ENCODE results near the gene P2RY4. TPM values are rescaled to one million over a fixed set of nuclear protein-coding genes. Genes with fewer than 3 reads are reported as not detected.
A peak's percentile ranks its signal among the peaks of the same experiment; 100 is the strongest.
"Not testable (repeated sequence)": the region's sequence is repeated elsewhere in the genome, so short reads cannot be mapped to it uniquely, and the experiment has no call there.

P2RY4 gene
- total RNA-seq = under 1 TPM; 0.55 to 0.75 TPM
- polyA plus RNA-seq = not detected
- 0 to 0.43 (median 0) reads per million in 6 experiments for total RNA-seq

GRCh38 chrX:70260104-70260503 lies at the start of gene P2RY4:
Gene P2RY4 (minus strand): TSS chrX:70260204. CDS start chrX:70259624, 580 bp downstream.
- H3K36me3 Mint-ChIP-seq = peaks cover 0 to 2% (median under 1%) of the 10 kb centered on the region in 3 donors
- no peaks in the 10 kb centered on the region for H3K27me3 Mint-ChIP-seq
- H3K4me1 Mint-ChIP-seq = no peaks in the 10 kb centered on the region
- DNase-seq (no peak), ATAC-seq (no peak)
- POLR2A ChIA-PET = no interaction called here
- no peaks in the 10 kb centered on the region for H3K9me3 Mint-ChIP-seq
- no peak within 1 kb of the TSS for H3K4me3 Mint-ChIP-seq
- no peak within 1 kb of the TSS for H3K27ac Mint-ChIP-seq

DNA sequence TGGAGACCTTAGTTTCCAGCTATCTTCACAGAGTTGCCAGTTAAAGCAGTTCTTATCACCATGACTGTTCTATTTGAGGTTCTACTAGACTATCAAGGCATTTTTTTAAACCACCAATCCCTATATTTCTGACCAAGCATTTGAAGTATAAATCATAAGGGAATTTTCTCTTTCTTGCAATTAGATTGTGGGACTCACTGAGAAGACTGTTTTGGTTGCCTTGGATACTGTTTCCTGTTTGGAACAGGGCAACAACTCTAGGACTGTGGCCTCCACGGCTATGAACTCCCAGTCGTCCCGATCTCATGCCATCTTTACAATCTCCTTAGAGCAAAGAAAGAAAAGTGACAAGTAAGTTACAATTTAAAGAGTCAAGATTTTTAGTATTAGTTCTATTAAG lies 41.7 kb upstream of the P2RY4 start:
- H3K4me1 Mint-ChIP-seq = no peaks in the 10 kb centered on the region
- no peak overlapping the region for H3K27ac Mint-ChIP-seq
- DNase-seq (no peak), ATAC-seq (no peak)
- no peak overlapping the region for H3K4me3 Mint-ChIP-seq
- no peaks in the 10 kb centered on the region for H3K36me3 Mint-ChIP-seq
- peaks cover 0 to 3% (median 0%) of the 10 kb centered on the region in 5 donors for H3K27me3 Mint-ChIP-seq
- no peaks in the 10 kb centered on the region for H3K9me3 Mint-ChIP-seq
- POLR2A ChIA-PET = no interaction called here

DNA sequence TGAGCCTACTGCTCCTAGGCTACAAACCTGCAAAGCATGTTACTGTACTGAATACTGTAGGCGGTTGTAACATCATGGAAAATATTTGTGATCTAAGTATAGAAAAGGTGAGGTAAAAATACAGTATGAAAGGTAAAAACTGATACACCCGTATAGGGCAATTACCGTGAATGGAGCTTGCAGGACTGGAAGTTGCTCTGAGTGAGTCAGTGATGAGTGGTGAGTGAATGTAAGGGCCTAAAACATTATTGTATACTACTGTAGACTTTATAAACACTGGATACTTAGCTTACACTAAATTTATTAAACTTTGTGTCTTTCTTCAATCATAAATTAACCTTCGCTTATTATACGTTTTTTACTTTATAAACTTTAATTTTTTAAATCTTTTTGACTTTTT lies 33.6 kb upstream of the P2RY4 start:
- Mint-ChIP-seq H3K36me3 (no peaks in the 10 kb centered on the region), H3K4me3 (no peak overlapping the region), H3K27me3 (no peaks in the 10 kb centered on the region), H3K9me3 (no peaks in the 10 kb centered on the region), H3K27ac (no peak overlapping the region), H3K4me1 (peaks cover 0 to 16% (median 9%) of the 10 kb centered on the region in 4 donors)
- no peak for ATAC-seq
- POLR2A ChIA-PET = no interaction called here
- DNase-seq = no peak

GRCh38 chrX:70292788-70293187 lies 32.8 kb upstream of the P2RY4 start:
- POLR2A ChIA-PET = no interaction called here
- Mint-ChIP-seq H3K4me1 (peaks cover 0 to 17% (median 9%) of the 10 kb centered on the region in 4 donors), H3K9me3 (no peaks in the 10 kb centered on the region), H3K27me3 (no peaks in the 10 kb centered on the region), H3K27ac (no peak overlapping the region), H3K36me3 (peaks cover 0 to 2% (median 0%) of the 10 kb centered on the region in 3 donors), H3K4me3 (no peak overlapping the region)
- ATAC-seq = no peak
- no peak for DNase-seq

GRCh38 chrX:70289793-70290770 lies 30.1 kb upstream of the P2RY4 start, which contains the start of the genes KIF4A and PDZD11:
Gene KIF4A (plus strand): TSS chrX:70290104. CDS start chrX:70290459, 355 bp downstream.
Gene PDZD11 (minus strand): TSS chrX:70289927. CDS start chrX:70289341, 586 bp downstream.
- Mint-ChIP-seq H3K4me3 (peak within 1 kb of the TSS; percentile 81 to 90 (median 86)), H3K27ac (peak within 1 kb of the TSS; percentile 37 to 92 (median 86)), H3K4me1 (peaks cover 0 to 17% (median 9%) of the 10 kb centered on the region in 4 donors), H3K36me3 (peaks cover 0 to 13% (median 1%) of the 10 kb centered on the region in 3 donors), H3K27me3 (no peaks in the 10 kb centered on the region), H3K9me3 (no peaks in the 10 kb centered on the region)
- ATAC-seq (peak; percentile 97 to 99), DNase-seq (peak; percentile 47 to 83 (median 62))
- POLR2A ChIA-PET = interaction anchor here (1.2 kb wide), 1 partner anchor 156 kb away, joined by 9 read pairs; the partner anchor contains the start of gene IGBP1

DNA sequence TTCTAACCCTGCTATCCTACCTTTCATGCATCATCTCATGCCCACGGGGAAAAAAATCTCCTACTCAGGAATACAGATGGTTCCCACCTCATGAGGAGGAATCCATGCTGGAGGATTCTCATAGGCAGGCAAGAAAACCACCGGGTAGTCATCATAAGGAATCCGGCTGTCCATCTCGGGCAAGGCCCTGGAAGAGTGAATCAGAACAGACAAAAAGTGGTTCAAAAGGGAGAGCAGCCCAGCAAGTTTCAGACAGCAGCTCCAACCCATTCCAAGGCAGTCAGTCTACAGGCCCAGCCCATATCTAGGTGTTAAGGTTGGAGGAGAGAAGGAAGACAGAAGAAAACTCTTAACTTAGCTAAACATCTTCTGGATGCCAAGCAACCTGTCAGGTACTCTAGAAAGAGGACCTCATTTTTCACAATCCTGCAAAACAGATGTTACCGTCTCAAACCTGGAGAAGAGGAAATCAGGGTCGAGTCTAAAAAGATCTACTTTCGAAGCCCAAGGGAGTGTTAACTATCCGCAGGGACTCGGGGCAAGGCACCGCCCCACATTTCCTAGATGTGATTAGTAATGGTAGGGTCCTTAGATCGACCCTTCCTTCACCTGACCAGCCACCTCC lies 29.3 kb upstream of the P2RY4 start:
- POLR2A ChIA-PET = interaction anchor here (1.2 kb wide), 1 partner anchor 156 kb away, joined by 9 read pairs; the partner anchor contains the start of gene IGBP1
- Mint-ChIP-seq H3K9me3 (no peaks in the 10 kb centered on the region), H3K27ac (peak overlapping the region; percentile 37 to 92 (median 83)), H3K4me1 (peaks cover 0 to 17% (median 9%) of the 10 kb centered on the region in 4 donors), H3K36me3 (peaks cover 0 to 13% (median 1%) of the 10 kb centered on the region in 3 donors), H3K27me3 (no peaks in the 10 kb centered on the region), H3K4me3 (peak overlapping the region; percentile 81 to 90 (median 86))
- ATAC-seq (peak in 1 of 2 donors; percentile 23), DNase-seq (no peak)

GRCh38 chrX:70281951-70282350 lies 21.9 kb upstream of the P2RY4 start, which contains the start of gene RAB41:
Gene RAB41 (plus strand): TSS chrX:70282172. CDS start chrX:70282218, 46 bp downstream.
- no peak for DNase-seq
- no peak for ATAC-seq
- H3K4me3 Mint-ChIP-seq = no peak within 1 kb of the TSS
- H3K27me3 Mint-ChIP-seq = no peaks in the 10 kb centered on the region
- H3K36me3 Mint-ChIP-seq = peaks cover 0 to 28% (median 7%) of the 10 kb centered on the region in 3 donors
- no peaks in the 10 kb centered on the region for H3K9me3 Mint-ChIP-seq
- peaks cover 0 to 2% (median 0%) of the 10 kb centered on the region in 4 donors for H3K4me1 Mint-ChIP-seq
- POLR2A ChIA-PET = no interaction called here
- no peak within 1 kb of the TSS for H3K27ac Mint-ChIP-seq

DNA sequence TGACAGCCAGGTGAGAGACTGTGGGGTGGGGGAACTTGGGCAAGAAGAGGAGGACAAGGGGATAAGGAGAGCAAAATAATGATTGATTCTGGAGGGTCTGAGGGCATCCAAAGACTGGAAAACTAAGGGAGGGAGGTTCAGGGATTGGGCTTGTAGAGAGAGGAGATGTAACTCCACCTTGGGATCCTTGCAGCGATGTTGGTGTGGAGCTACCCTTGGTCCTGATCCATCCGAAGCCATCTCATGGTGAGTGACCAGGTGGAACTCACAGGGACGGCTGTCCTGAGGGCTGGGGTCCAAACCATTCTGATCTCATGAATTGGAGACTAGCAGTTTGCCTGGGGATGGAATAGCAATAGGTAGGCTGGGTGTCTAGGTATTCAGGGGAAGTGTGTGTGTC lies 20.6 kb upstream of the P2RY4 start:
- Mint-ChIP-seq H3K27me3 (no peaks in the 10 kb centered on the region), H3K9me3 (no peaks in the 10 kb centered on the region), H3K27ac (no peak overlapping the region), H3K4me3 (no peak overlapping the region), H3K36me3 (peaks cover 0 to 20% (median 7%) of the 10 kb centered on the region in 3 donors), H3K4me1 (peaks cover 0 to 2% (median 0%) of the 10 kb centered on the region in 4 donors)
- POLR2A ChIA-PET = no interaction called here
- DNase-seq = no peak
- ATAC-seq = no peak

GRCh38 chrX:70279081-70279480 lies 19.1 kb upstream of the P2RY4 start:
- peaks cover 0 to 2% (median 0%) of the 10 kb centered on the region in 4 donors for H3K4me1 Mint-ChIP-seq
- no peak overlapping the region for H3K27ac Mint-ChIP-seq
- no peaks in the 10 kb centered on the region for H3K9me3 Mint-ChIP-seq
- no peak for DNase-seq
- H3K4me3 Mint-ChIP-seq = no peak overlapping the region
- POLR2A ChIA-PET = interaction anchor here (0.5 kb wide), 1 partner anchor 1128 kb away, joined by 7 read pairs; no protein-coding TSS in a partner anchor
- no peaks in the 10 kb centered on the region for H3K27me3 Mint-ChIP-seq
- no peak for ATAC-seq
- H3K36me3 Mint-ChIP-seq = peaks cover 0 to 16% (median 6%) of the 10 kb centered on the region in 3 donors

- DNase-seq, H3K27ac Mint-ChIP-seq, ATAC-seq, H3K9me3 Mint-ChIP-seq, H3K4me1 Mint-ChIP-seq, H3K36me3 Mint-ChIP-seq, H3K27me3 Mint-ChIP-seq, POLR2A ChIA-PET, H3K4me3 Mint-ChIP-seq: not testable (repeated sequence)
These were observed 14.0 kb upstream of the P2RY4 start for GRCh38 chrX:70274029-70274428.

DNA sequence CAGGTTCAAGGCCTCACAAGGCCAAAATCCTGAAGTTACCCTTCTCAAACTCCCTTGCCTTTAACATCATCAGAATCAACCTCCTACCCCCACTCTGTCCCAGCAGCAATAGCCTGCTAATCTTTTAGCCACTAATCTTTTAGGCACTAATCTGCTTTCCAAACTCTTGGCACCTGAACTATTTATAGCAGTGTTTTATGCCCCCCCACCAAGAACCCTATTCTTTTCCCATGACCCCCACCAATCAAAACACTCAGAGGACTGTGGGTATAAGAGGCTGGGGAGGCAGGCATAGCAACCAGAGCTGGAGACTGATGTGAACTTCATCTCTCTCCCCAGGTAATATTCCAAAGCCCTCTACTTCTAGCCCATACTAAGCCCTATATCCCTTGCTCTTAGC lies 8.0 kb upstream of the P2RY4 start, which contains the start of gene ARR3:
Gene ARR3, plus strand, starts transcription at position 301 of the 400 bp plus-strand sequence. CDS start 1,052 bp downstream, outside the sequence.
- H3K9me3 Mint-ChIP-seq = no peaks in the 10 kb centered on the region
- H3K27ac Mint-ChIP-seq = no peak within 1 kb of the TSS
- H3K27me3 Mint-ChIP-seq = no peaks in the 10 kb centered on the region
- no peaks in the 10 kb centered on the region for H3K4me1 Mint-ChIP-seq
- DNase-seq = no peak
- ATAC-seq = no peak
- no peak within 1 kb of the TSS for H3K4me3 Mint-ChIP-seq
- H3K36me3 Mint-ChIP-seq = peaks cover 0 to 5% (median 0%) of the 10 kb centered on the region in 3 donors
- POLR2A ChIA-PET = no interaction called here

GRCh38 chrX:70264784-70265183 lies 4.8 kb upstream of the P2RY4 start:
- Mint-ChIP-seq H3K27ac (no peak overlapping the region), H3K27me3 (no peaks in the 10 kb centered on the region), H3K9me3 (no peaks in the 10 kb centered on the region), H3K36me3 (peaks cover 0 to 5% (median 0%) of the 10 kb centered on the region in 3 donors), H3K4me3 (no peak overlapping the region), H3K4me1 (no peaks in the 10 kb centered on the region)
- DNase-seq (no peak), ATAC-seq (no peak)
- POLR2A ChIA-PET = no interaction called here
